ENCODE results near the gene VWDE. TPM values are rescaled to one million over a fixed set of nuclear protein-coding genes. Genes with fewer than 3 reads are reported as not detected.

The VWDE gene
- total and polyA plus RNA-seq, 10 of the 15 experiments (the other 5 are each of a cell fraction or from before 2014, with no cell fraction given) = 0.74 to 2.1 (median 1.3) TPM

DNA sequence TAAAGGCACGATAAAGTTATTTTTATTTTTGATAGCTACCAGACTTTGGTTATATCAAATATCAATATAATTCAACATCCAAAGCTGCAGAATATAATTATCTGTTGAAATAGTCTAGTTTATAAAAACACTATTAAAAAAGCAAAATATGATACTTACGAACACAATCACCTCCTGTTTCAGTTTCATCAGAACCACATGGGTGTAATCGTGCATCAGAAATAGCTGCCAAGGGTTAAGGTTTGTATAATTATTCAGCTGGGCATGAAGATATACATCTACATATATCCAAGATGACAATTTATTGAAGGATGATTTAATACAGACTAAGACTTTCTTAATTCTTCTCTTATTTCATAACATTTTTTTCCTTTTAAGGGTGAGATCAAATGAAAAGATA is 20.3 kb downstream of the VWDE start:
- Histone ChIP-seq H3K36me3 (ENCODE audit: control insufficient read depth in 2 of 2, insufficient read depth in 2 of 2, low read length in 1 of 2) (no peaks in the 10 kb centered on the region), H3K27me3 (replicated peaks in 1 of 2; ENCODE audit: control insufficient read depth in 2 of 2, insufficient read depth in 2 of 2, low read length in 1 of 2) (no peaks in the 10 kb centered on the region), H3K4me3 (no peak overlapping the region), H3K4me1 (ENCODE audit: control insufficient read depth, insufficient read depth, low read length) (no peaks in the 10 kb centered on the region), H3K4me2 (ENCODE audit: control insufficient read depth, insufficient read depth) (no peak overlapping the region), H3K9ac (ENCODE audit: control insufficient read depth, insufficient read depth, low read length) (no peak overlapping the region), H3K27ac (ENCODE audit: control insufficient read depth, insufficient read depth) (no peak overlapping the region), H4K20me1 (ENCODE audit: control insufficient read depth, insufficient read depth) (no peaks in the 10 kb centered on the region), H3K79me2 (ENCODE audit: control insufficient read depth, insufficient read depth, low read length) (no peaks in the 10 kb centered on the region), H3K9me3 (replicated peaks; ENCODE audit: control insufficient read depth, insufficient read depth, low read length) (no peaks in the 10 kb centered on the region), H2AFZ (ENCODE audit: control insufficient read depth, low read depth, low read length) (no peak overlapping the region)
- WGBS (ENCODE audit: insufficient coverage, insufficient replicate concordance, low lambda C conversion rate, missing lambda C conversion rate) = 24% methylated on average over 3 of the region's 3 CpGs
- ChIA-PET SMC1A (ENCODE audit: uncharacterized antibody, unreplicated experiment) (no interaction called here), POLR2A (no interaction called here), RAD21 (ENCODE audit: unreplicated experiment) (no interaction called here), CTCF (interaction anchor here (1.2 to 1.8 kb wide), 3 partner anchors 43 to 141 kb away, joined by 3 to 8 read pairs (median 4); no protein-coding TSS in a partner anchor)
- FAIRE-seq (no peak), DNase-seq (ENCODE audit: low read depth, low spot score) (no peak), ATAC-seq (no peak)
- in situ Hi-C loops (cut with MboI) (no loop called here), intact Hi-C loops (cut with micrococcal nuclease; ENCODE audit: unreplicated experiment) (no loop called here)
- BruUV-seq (replicated peaks) = no TSS peak
- TF ChIP-seq SUPT20H (IDR thresholded peaks at IDR 0.05; ENCODE audit: borderline replicate concordance, control insufficient read depth, low read depth, low read length) = no peak
- TF ChIP-seq, protein P1, sequence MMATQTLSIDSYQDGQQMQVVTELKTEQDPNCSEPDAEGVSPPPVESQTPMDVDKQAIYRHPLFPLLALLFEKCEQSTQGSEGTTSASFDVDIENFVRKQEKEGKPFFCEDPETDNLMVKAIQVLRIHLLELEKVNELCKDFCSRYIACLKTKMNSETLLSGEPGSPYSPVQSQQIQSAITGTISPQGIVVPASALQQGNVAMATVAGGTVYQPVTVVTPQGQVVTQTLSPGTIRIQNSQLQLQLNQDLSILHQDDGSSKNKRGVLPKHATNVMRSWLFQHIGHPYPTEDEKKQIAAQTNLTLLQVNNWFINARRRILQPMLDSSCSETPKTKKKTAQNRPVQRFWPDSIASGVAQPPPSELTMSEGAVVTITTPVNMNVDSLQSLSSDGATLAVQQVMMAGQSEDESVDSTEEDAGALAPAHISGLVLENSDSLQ (IDR thresholded peaks at IDR 0.05) = no peak
- TF ChIP-seq TCF12 (IDR thresholded peaks at IDR 0.05; ENCODE audit: low read depth, low read length) = no peak
- no peak for TF ChIP-seq HCFC1 (IDR thresholded peaks at IDR 0.05; ENCODE audit: low read length)
- TF ChIP-seq, protein P2, sequence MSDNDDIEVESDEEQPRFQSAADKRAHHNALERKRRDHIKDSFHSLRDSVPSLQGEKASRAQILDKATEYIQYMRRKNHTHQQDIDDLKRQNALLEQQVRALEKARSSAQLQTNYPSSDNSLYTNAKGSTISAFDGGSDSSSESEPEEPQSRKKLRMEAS (IDR thresholded peaks at IDR 0.05; ENCODE audit: low read depth, low read length) = no peak
- TF ChIP-seq, protein P3, sequence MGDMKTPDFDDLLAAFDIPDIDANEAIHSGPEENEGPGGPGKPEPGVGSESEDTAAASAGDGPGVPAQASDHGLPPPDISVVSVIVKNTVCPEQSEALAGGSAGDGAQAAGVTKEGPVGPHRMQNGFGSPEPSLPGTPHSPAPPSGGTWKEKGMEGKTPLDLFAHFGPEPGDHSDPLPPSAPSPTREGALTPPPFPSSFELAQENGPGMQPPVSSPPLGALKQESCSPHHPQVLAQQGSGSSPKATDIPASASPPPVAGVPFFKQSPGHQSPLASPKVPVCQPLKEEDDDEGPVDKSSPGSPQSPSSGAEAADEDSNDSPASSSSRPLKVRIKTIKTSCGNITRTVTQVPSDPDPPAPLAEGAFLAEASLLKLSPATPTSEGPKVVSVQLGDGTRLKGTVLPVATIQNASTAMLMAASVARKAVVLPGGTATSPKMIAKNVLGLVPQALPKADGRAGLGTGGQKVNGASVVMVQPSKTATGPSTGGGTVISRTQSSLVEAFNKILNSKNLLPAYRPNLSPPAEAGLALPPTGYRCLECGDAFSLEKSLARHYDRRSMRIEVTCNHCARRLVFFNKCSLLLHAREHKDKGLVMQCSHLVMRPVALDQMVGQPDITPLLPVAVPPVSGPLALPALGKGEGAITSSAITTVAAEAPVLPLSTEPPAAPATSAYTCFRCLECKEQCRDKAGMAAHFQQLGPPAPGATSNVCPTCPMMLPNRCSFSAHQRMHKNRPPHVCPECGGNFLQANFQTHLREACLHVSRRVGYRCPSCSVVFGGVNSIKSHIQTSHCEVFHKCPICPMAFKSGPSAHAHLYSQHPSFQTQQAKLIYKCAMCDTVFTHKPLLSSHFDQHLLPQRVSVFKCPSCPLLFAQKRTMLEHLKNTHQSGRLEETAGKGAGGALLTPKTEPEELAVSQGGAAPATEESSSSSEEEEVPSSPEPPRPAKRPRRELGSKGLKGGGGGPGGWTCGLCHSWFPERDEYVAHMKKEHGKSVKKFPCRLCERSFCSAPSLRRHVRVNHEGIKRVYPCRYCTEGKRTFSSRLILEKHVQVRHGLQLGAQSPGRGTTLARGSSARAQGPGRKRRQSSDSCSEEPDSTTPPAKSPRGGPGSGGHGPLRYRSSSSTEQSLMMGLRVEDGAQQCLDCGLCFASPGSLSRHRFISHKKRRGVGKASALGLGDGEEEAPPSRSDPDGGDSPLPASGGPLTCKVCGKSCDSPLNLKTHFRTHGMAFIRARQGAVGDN (IDR thresholded peaks at IDR 0.05) = no peak
- TF ChIP-seq WRNIP1 (IDR thresholded peaks at IDR 0.05; ENCODE audit: borderline replicate concordance, low read depth, low read length) = no peak
- TF ChIP-seq MYC (IDR thresholded peaks at IDR 0.05; ENCODE audit: insufficient read depth, insufficient read length, insufficient replicate concordance, low read length, severe bottlenecking) = no peak
- TF ChIP-seq, protein P4, sequence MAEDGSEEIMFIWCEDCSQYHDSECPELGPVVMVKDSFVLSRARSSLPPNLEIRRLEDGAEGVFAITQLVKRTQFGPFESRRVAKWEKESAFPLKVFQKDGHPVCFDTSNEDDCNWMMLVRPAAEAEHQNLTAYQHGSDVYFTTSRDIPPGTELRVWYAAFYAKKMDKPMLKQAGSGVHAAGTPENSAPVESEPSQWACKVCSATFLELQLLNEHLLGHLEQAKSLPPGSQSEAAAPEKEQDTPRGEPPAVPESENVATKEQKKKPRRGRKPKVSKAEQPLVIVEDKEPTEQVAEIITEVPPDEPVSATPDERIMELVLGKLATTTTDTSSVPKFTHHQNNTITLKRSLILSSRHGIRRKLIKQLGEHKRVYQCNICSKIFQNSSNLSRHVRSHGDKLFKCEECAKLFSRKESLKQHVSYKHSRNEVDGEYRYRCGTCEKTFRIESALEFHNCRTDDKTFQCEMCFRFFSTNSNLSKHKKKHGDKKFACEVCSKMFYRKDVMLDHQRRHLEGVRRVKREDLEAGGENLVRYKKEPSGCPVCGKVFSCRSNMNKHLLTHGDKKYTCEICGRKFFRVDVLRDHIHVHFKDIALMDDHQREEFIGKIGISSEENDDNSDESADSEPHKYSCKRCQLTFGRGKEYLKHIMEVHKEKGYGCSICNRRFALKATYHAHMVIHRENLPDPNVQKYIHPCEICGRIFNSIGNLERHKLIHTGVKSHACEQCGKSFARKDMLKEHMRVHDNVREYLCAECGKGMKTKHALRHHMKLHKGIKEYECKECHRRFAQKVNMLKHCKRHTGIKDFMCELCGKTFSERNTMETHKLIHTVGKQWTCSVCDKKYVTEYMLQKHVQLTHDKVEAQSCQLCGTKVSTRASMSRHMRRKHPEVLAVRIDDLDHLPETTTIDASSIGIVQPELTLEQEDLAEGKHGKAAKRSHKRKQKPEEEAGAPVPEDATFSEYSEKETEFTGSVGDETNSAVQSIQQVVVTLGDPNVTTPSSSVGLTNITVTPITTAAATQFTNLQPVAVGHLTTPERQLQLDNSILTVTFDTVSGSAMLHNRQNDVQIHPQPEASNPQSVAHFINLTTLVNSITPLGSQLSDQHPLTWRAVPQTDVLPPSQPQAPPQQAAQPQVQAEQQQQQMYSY (CRISPR knock-in tag; IDR thresholded peaks at IDR 0.05) = no peak
- no peak for TF ChIP-seq MTA2 (IDR thresholded peaks at IDR 0.05; ENCODE audit: low read depth)
- TF ChIP-seq PML (IDR thresholded peaks at IDR 0.05; ENCODE audit: low read length) = no peak
- TF ChIP-seq SIN3A (IDR thresholded peaks at IDR 0.05; ENCODE audit: low read depth, low read length) = no peak

Data from GM12878 (cell line).